ENCODE results near the gene BTBD7. TPM values are rescaled to one million over a fixed set of nuclear protein-coding genes. Genes with fewer than 3 reads are reported as not detected.

BTBD7 gene
- polyA plus RNA-seq, 1 donor (not counting 4 experiments of a cell fraction or from before 2014, with no cell fraction given), result 25.1 TPM

DNA sequence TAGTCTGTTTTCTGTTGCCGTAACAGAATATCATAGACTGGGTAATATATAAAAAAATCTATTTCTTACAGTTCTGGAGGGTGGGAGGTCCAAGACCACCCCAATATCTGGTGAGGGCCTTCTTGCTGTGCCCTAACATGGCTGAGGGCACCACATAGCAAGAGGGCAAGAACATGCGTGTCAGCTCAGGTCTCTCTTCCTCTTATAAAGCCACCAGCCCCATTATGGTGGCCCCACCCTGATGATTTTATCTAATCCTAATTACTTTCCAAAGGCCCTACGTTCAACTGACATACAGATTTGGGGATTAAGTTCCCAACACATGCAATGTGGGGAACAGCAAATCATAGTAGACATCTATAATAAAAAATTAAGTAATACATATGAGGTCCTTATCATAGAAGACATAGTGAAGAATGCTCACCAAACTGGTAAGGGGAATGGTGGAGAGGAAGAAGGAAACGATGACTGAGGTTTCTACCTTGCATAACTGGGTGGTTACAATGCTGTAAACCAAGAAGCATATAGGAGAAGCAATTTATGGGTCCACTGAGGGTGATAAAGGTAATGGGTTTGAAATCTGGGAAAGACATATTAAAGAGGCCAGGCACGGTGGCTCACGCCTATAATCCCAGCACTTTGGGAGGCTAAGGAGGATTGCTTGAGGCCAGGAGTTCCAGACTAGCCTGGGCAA, 27.0 kb downstream of the BTBD7 start:
- TF ChIP-seq EZH2 (IDR thresholded peaks at IDR 0.05; ENCODE audit: low read length), result no peak
- H3K9me3 ChIP-seq (ENCODE audit: control insufficient read depth, low read depth, low read length), result no peaks in the 10 kb centered on the region
- H3K27ac ChIP-seq (ENCODE audit: control insufficient read depth, insufficient read depth, low read length), result no peak overlapping the region
- peaks cover 3% of the 10 kb centered on the region for H4K20me1 ChIP-seq (ENCODE audit: control insufficient read depth, extremely low read depth, insufficient read depth, low read length)
- FAIRE-seq (no peak), DNase-seq (ENCODE audit: low read depth, low spot score) (no peak)
- H3K9ac ChIP-seq (ENCODE audit: control insufficient read depth, extremely low read depth, insufficient read depth, low read length), result no peak overlapping the region
- no peak overlapping the region for H3K4me3 ChIP-seq (ENCODE audit: control insufficient read depth in 2 of 3, extremely low read depth in 1 of 3, insufficient read depth in 2 of 3, low read depth in 1 of 3, low read length in 3 of 3)
- H3K9me1 ChIP-seq (ENCODE audit: control insufficient read depth, extremely low read depth, insufficient read depth, low read length), result no peaks in the 10 kb centered on the region
- H3K4me2 ChIP-seq (ENCODE audit: control insufficient read depth, extremely low read depth, insufficient read depth, low read depth, low read length), result peak overlapping the region; percentile 3
- dilution Hi-C loops (cut with MboI; ENCODE audit: extremely low pct_ligation_motif_present, low sequenced_read_pairs), result no loop called here
- H2AFZ ChIP-seq (ENCODE audit: control insufficient read depth, low read length), result no peak overlapping the region
- H3K27me3 ChIP-seq (ENCODE audit: control insufficient read depth, extremely low read depth, insufficient read depth, low read length), result no peaks in the 10 kb centered on the region
- H3K36me3 ChIP-seq (ENCODE audit: control insufficient read depth in 2 of 2, extremely low read depth in 1 of 2, insufficient read depth in 2 of 2, low read length in 2 of 2), result no peaks in the 10 kb centered on the region
- H3K79me2 ChIP-seq (ENCODE audit: control insufficient read depth, insufficient read depth, low read length), result peaks cover 90% of the 10 kb centered on the region
- peaks cover 22% of the 10 kb centered on the region for H3K4me1 ChIP-seq (ENCODE audit: control insufficient read depth, extremely low read depth, insufficient read depth, low read length)

DNA sequence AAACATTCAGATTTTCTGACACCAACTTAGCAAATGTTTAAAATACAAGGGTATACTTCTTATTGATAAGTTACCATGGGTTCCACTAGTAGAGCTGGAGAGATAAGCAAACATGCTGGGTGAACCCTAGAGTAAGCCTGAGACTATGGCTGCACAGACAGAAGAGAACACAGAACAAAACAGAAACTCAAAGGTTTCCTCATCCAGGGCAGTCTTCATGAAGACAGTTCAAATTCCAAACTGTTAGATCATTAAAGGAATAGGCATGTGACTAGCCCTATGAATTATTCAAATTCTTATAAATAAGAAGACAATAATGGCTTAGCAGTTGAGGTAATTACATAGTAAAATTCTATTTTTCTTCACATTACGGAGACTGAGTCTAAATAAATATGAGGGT, 28.1 kb downstream of the BTBD7 start:
- no peaks in the 10 kb centered on the region for H3K27me3 ChIP-seq (ENCODE audit: control insufficient read depth, extremely low read depth, insufficient read depth, low read length)
- dilution Hi-C loops (cut with MboI; ENCODE audit: extremely low pct_ligation_motif_present, low sequenced_read_pairs), result no loop called here
- H3K79me2 ChIP-seq (ENCODE audit: control insufficient read depth, insufficient read depth, low read length), result peaks cover 89% of the 10 kb centered on the region
- DNase-seq (ENCODE audit: low read depth, low spot score) (no peak), FAIRE-seq (no peak)
- no peak overlapping the region for H3K4me2 ChIP-seq (ENCODE audit: control insufficient read depth, extremely low read depth, insufficient read depth, low read depth, low read length)
- H3K4me3 ChIP-seq (ENCODE audit: control insufficient read depth in 2 of 3, extremely low read depth in 1 of 3, insufficient read depth in 2 of 3, low read depth in 1 of 3, low read length in 3 of 3), result no peak overlapping the region
- no peaks in the 10 kb centered on the region for H3K9me1 ChIP-seq (ENCODE audit: control insufficient read depth, extremely low read depth, insufficient read depth, low read length)
- no peak overlapping the region for H3K27ac ChIP-seq (ENCODE audit: control insufficient read depth, insufficient read depth, low read length)
- TF ChIP-seq, protein P1, sequence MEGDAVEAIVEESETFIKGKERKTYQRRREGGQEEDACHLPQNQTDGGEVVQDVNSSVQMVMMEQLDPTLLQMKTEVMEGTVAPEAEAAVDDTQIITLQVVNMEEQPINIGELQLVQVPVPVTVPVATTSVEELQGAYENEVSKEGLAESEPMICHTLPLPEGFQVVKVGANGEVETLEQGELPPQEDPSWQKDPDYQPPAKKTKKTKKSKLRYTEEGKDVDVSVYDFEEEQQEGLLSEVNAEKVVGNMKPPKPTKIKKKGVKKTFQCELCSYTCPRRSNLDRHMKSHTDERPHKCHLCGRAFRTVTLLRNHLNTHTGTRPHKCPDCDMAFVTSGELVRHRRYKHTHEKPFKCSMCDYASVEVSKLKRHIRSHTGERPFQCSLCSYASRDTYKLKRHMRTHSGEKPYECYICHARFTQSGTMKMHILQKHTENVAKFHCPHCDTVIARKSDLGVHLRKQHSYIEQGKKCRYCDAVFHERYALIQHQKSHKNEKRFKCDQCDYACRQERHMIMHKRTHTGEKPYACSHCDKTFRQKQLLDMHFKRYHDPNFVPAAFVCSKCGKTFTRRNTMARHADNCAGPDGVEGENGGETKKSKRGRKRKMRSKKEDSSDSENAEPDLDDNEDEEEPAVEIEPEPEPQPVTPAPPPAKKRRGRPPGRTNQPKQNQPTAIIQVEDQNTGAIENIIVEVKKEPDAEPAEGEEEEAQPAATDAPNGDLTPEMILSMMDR (optimal IDR thresholded peaks at IDR 0.05 in 1 of 3, IDR thresholded peaks at IDR 0.05 in 1 of 3, conservative IDR thresholded peaks at IDR 0.05 in 1 of 3; ENCODE audit: extremely low read depth in 1 of 3, insufficient read depth in 2 of 3, low read length in 3 of 3), result no peak
- no peak for TF ChIP-seq EZH2 (IDR thresholded peaks at IDR 0.05; ENCODE audit: low read length)
- H3K36me3 ChIP-seq (ENCODE audit: control insufficient read depth in 2 of 2, extremely low read depth in 1 of 2, insufficient read depth in 2 of 2, low read length in 2 of 2), result no peaks in the 10 kb centered on the region
- H3K4me1 ChIP-seq (ENCODE audit: control insufficient read depth, extremely low read depth, insufficient read depth, low read length), result peaks cover 22% of the 10 kb centered on the region
- H2AFZ ChIP-seq (ENCODE audit: control insufficient read depth, low read length), result no peak overlapping the region
- H3K9ac ChIP-seq (ENCODE audit: control insufficient read depth, extremely low read depth, insufficient read depth, low read length), result no peak overlapping the region
- peaks cover 3% of the 10 kb centered on the region for H4K20me1 ChIP-seq (ENCODE audit: control insufficient read depth, extremely low read depth, insufficient read depth, low read length)
- H3K9me3 ChIP-seq (ENCODE audit: control insufficient read depth, low read depth, low read length), result no peaks in the 10 kb centered on the region

DNA sequence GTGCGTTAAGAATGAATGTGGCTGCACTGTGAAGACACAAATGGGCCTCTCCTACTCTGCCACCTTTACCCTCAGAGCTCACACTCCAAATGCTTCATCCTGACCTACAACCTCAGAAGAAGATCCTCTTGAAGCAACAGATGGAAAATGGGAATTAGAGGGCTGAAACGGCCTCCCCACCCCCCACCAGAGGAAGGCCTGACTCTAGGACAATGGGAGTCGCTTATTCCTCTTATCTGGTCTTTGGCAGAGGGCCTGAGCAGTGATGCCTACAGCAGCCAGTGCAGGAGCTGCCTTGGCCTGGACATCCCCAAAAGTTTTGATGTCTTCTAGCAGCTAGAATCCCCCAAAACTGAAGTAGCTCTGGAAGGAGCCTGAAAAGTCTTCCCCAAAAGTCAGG, 29.2 kb downstream of the BTBD7 start:
- H3K27ac ChIP-seq (ENCODE audit: control insufficient read depth, insufficient read depth, low read length), result no peak overlapping the region
- H3K9me3 ChIP-seq (ENCODE audit: control insufficient read depth, low read depth, low read length), result no peaks in the 10 kb centered on the region
- no peak overlapping the region for H2AFZ ChIP-seq (ENCODE audit: control insufficient read depth, low read length)
- DNase-seq (ENCODE audit: low read depth, low spot score) (no peak), FAIRE-seq (no peak)
- H3K9me1 ChIP-seq (ENCODE audit: control insufficient read depth, extremely low read depth, insufficient read depth, low read length), result peaks cover 4% of the 10 kb centered on the region
- H3K27me3 ChIP-seq (ENCODE audit: control insufficient read depth, extremely low read depth, insufficient read depth, low read length), result no peaks in the 10 kb centered on the region
- dilution Hi-C loops (cut with MboI; ENCODE audit: extremely low pct_ligation_motif_present, low sequenced_read_pairs), result no loop called here
- no peak overlapping the region for H3K4me3 ChIP-seq (ENCODE audit: control insufficient read depth in 2 of 3, extremely low read depth in 1 of 3, insufficient read depth in 2 of 3, low read depth in 1 of 3, low read length in 3 of 3)
- H4K20me1 ChIP-seq (ENCODE audit: control insufficient read depth, extremely low read depth, insufficient read depth, low read length), result peaks cover 3% of the 10 kb centered on the region
- H3K4me1 ChIP-seq (ENCODE audit: control insufficient read depth, extremely low read depth, insufficient read depth, low read length), result peaks cover 22% of the 10 kb centered on the region
- H3K79me2 ChIP-seq (ENCODE audit: control insufficient read depth, insufficient read depth, low read length), result peaks cover 89% of the 10 kb centered on the region
- H3K36me3 ChIP-seq (ENCODE audit: control insufficient read depth in 2 of 2, extremely low read depth in 1 of 2, insufficient read depth in 2 of 2, low read length in 2 of 2), result no peaks in the 10 kb centered on the region
- no peak overlapping the region for H3K4me2 ChIP-seq (ENCODE audit: control insufficient read depth, extremely low read depth, insufficient read depth, low read depth, low read length)
- no peak overlapping the region for H3K9ac ChIP-seq (ENCODE audit: control insufficient read depth, extremely low read depth, insufficient read depth, low read length)
- TF ChIP-seq EZH2 (IDR thresholded peaks at IDR 0.05; ENCODE audit: low read length), result no peak
- TF ChIP-seq, protein P1 (optimal IDR thresholded peaks at IDR 0.05 in 1 of 3, IDR thresholded peaks at IDR 0.05 in 1 of 3, conservative IDR thresholded peaks at IDR 0.05 in 1 of 3; ENCODE audit: extremely low read depth in 1 of 3, insufficient read depth in 2 of 3, low read length in 3 of 3), result no peak
